T-cell (primary cell): Measurements from ENCODE around the gene RBM43. TPM values are rescaled to one million over a fixed set of nuclear protein-coding genes. Genes with fewer than 3 reads are reported as not detected.

Experiments used
- ATAC-seq, 4 experiments: fragments of 200-7000 bp in 3 of 4; fragments of 150-1000 bp in 1 of 4; cut with Tn5 transposase; replicated peaks in 1 of 4; 1 replicate in 3 of 4; 2 replicates in 1 of 4; pipeline ENCODE4 v1.10.0; 2021; ENCODE audit warnings: moderate library complexity in 3 of 4, mild to moderate bottlenecking in 2 of 4, moderate number of reproducible peaks in 1 of 4
- CTCF ChIA-PET, 2 donors: fragments of 300-600 bp; sonication (Branson Sonifier 250); formaldehyde crosslinking; loops; one replicate each; lab custom pipeline; 2022; ENCODE audit warnings: antibody characterized with exemption in 2 of 2; lab: Charles Lee
- POLR2A ChIA-PET, 2 donors: fragments of 300-600 bp; sonication (Branson Sonifier 250); formaldehyde crosslinking; loops; one replicate each; lab custom pipeline; 2022; ENCODE audit warnings: antibody characterized with exemption in 2 of 2; lab: Charles Lee
- DNase-seq, 35 experiments: peaks; one replicate each; pipeline versions ENCODE4 v3.0.0 to v3.0.0-alpha.2; 2013 to 2023
- H3K27ac ChIP-seq: one replicate; pipeline ENCODE4 v1.5.1; 2013; ENCODE audit warnings: low read length
- H3K27me3 ChIP-seq, 2 experiments: replicated peaks in 1 of 2; 1 replicate in 1 of 2; 2 replicates in 1 of 2; pipeline versions ENCODE4 v1.6.1 to v1.7.0; 2013; ENCODE audit warnings: low read length in 1 of 2, mixed read lengths in 1 of 2; ENCODE audit not compliant: control insufficient read depth in 2 of 2, insufficient read depth in 2 of 2; ENCODE audit errors: extremely low read depth in 1 of 2
- H3K36me3 ChIP-seq, 2 donors: 1 replicate in 1 of 2; 2 replicates in 1 of 2; pipeline versions ENCODE4 v1.6.1 to v1.7.0; 2013; ENCODE audit warnings: low read length in 1 of 2; ENCODE audit not compliant: control insufficient read depth in 2 of 2, insufficient read depth in 1 of 2; ENCODE audit errors: extremely low read depth in 1 of 2
- H3K4me1 ChIP-seq, 2 experiments: 1 replicate in 1 of 2; 2 replicates in 1 of 2; pipeline versions ENCODE4 v1.6.1 to v1.7.0; 2013; ENCODE audit warnings: low read length in 2 of 2, mixed read lengths in 1 of 2; ENCODE audit not compliant: insufficient read depth in 2 of 2, control insufficient read depth in 1 of 2; ENCODE audit errors: extremely low read depth in 1 of 2
- H3K4me3 ChIP-seq, 2 donors: 1 replicate in 1 of 2; 2 replicates in 1 of 2; pipeline versions ENCODE4 v1.5.1 to v1.7.0; 2013; ENCODE audit warnings: mild to moderate bottlenecking in 2 of 2, low read length in 1 of 2, moderate library complexity in 1 of 2; ENCODE audit not compliant: control insufficient read depth in 1 of 2; ENCODE audit errors: extremely low read depth in 1 of 2
- H3K9me3 ChIP-seq: 2 replicates; pipeline ENCODE4 v1.7.0; 2013
- H3K27ac Mint-ChIP-seq, 2 donors: one replicate each; pipeline ENCODE4 v1.8.0; 2020 to 2021; ENCODE audit warnings: mild to moderate bottlenecking in 2 of 2, mixed read lengths in 2 of 2
- H3K27me3 Mint-ChIP-seq, 2 donors: one replicate each; pipeline ENCODE4 v1.8.0; 2021 to 2022; ENCODE audit warnings: mixed read lengths in 2 of 2
- H3K36me3 Mint-ChIP-seq: one replicate; pipeline ENCODE4 v1.8.0; 2021; ENCODE audit warnings: mixed read lengths
- H3K4me1 Mint-ChIP-seq, 3 donors: one replicate each; pipeline ENCODE4 v1.8.0; 2020 to 2022; ENCODE audit warnings: mixed read lengths in 3 of 3, mild to moderate bottlenecking in 1 of 3
- H3K4me3 Mint-ChIP-seq, 3 donors: one replicate each; pipeline ENCODE4 v1.8.0; 2020 to 2022; ENCODE audit warnings: mild to moderate bottlenecking in 3 of 3, mixed read lengths in 3 of 3, moderate library complexity in 3 of 3
- H3K9me3 Mint-ChIP-seq, 3 donors: one replicate each; pipeline ENCODE4 v1.8.0; 2020 to 2022; ENCODE audit warnings: mixed read lengths in 3 of 3
- WGBS: methylation state at CpG from one replicate; pipeline ENCODE4 v1.1.5; 2013; ENCODE audit warnings: missing lambda C conversion rate; ENCODE audit not compliant: insufficient coverage; 5-methylcytosine and 5-hydroxymethylcytosine counted together
- total RNA-seq, 35 experiments: library from RNA in 6 of 35; stranded (reverse) in 6 of 35; fragments of 120-200 nt in 1 of 35; gene quantifications; one replicate each; pipeline versions ENCODE4 v1.2.1 to v1.2.4 and lab custom pipeline; 2013 to 2026

Gene RBM43
- total RNA-seq, 5 donors from 2014 or later (not counting 1 experiment from before 2014, with no cell fraction given): 11.4 to 18.2 (median 16.8) TPM

GRCh38 chr2:151200844-151201243, 60.8 kb downstream of the RBM43 start:
- WGBS: no CpG with 5 or more reads among the region's 2 CpGs
- no peak overlapping the region for H3K4me3 ChIP-seq
- no peaks in the 10 kb centered on the region for H3K36me3 Mint-ChIP-seq
- H3K4me1 ChIP-seq: no peaks in the 10 kb centered on the region
- no peak for DNase-seq
- POLR2A ChIA-PET: no interaction called here
- no peak overlapping the region for H3K27ac Mint-ChIP-seq
- no peaks in the 10 kb centered on the region for H3K9me3 ChIP-seq
- no peaks in the 10 kb centered on the region for H3K36me3 ChIP-seq
- CTCF ChIA-PET: interaction anchor here in 1 of 2 donors (0.6 kb wide), 1 partner anchor 1398 kb away, joined by 3 read pairs; no protein-coding TSS in a partner anchor
- H3K27ac ChIP-seq: no peak overlapping the region
- ATAC-seq: no peak
- H3K27me3 ChIP-seq: peaks cover 0 to 3% of the 10 kb centered on the region in 2 experiments
- no peak overlapping the region for H3K4me3 Mint-ChIP-seq
- H3K9me3 Mint-ChIP-seq: no peaks in the 10 kb centered on the region
- peaks cover 0 to 1% of the 10 kb centered on the region in 2 donors for H3K27me3 Mint-ChIP-seq
- H3K4me1 Mint-ChIP-seq: peaks cover 2 to 7% (median 7%) of the 10 kb centered on the region in 3 donors

GRCh38 chr2:151200277-151200676, 61.4 kb downstream of the RBM43 start:
- no peaks in the 10 kb centered on the region for H3K9me3 Mint-ChIP-seq
- ATAC-seq (no peak), DNase-seq (no peak)
- H3K27me3 Mint-ChIP-seq: peaks cover 0 to 2% of the 10 kb centered on the region in 2 donors
- WGBS: 41% methylated on average over 2 of the region's 5 CpGs
- Histone ChIP-seq H3K27ac (no peak overlapping the region), H3K4me1 (no peaks in the 10 kb centered on the region), H3K36me3 (no peaks in the 10 kb centered on the region), H3K4me3 (no peak overlapping the region), H3K27me3 (peaks cover 0 to 6% of the 10 kb centered on the region in 2 experiments), H3K9me3 (no peaks in the 10 kb centered on the region)
- no peak overlapping the region for H3K4me3 Mint-ChIP-seq
- H3K4me1 Mint-ChIP-seq: peaks cover 2 to 7% (median 7%) of the 10 kb centered on the region in 3 donors
- H3K36me3 Mint-ChIP-seq: no peaks in the 10 kb centered on the region
- CTCF ChIA-PET: no interaction called here
- POLR2A ChIA-PET: no interaction called here
- H3K27ac Mint-ChIP-seq: no peak overlapping the region

GRCh38 chr2:151198645-151199044, 63.0 kb downstream of the RBM43 start:
- H3K4me1 ChIP-seq: no peaks in the 10 kb centered on the region
- no peak for ATAC-seq
- Mint-ChIP-seq H3K36me3 (no peaks in the 10 kb centered on the region), H3K4me1 (peaks cover 2 to 7% (median 7%) of the 10 kb centered on the region in 3 donors), H3K27me3 (peaks cover 0 to 2% of the 10 kb centered on the region in 2 donors), H3K4me3 (no peak overlapping the region), H3K27ac (no peak overlapping the region), H3K9me3 (no peaks in the 10 kb centered on the region)
- no peak overlapping the region for H3K4me3 ChIP-seq
- POLR2A ChIA-PET: interaction anchor here (0.6 to 0.7 kb wide), 2 partner anchors 52 to 1593 kb away, joined by 3 to 4 read pairs; no protein-coding TSS in a partner anchor
- no peaks in the 10 kb centered on the region for H3K36me3 ChIP-seq
- no peaks in the 10 kb centered on the region for H3K9me3 ChIP-seq
- peaks cover 0 to 6% of the 10 kb centered on the region in 2 experiments for H3K27me3 ChIP-seq
- no peak for DNase-seq
- WGBS: no CpG with 5 or more reads among the region's 2 CpGs
- H3K27ac ChIP-seq: no peak overlapping the region
- CTCF ChIA-PET: no interaction called here

Other genes with a start within 250 kb of the RBM43 start
- gene NMI, start 27.8 kb upstream of the RBM43 start, total RNA-seq: 10 to 100 TPM; 21.1 to 34.7 (median 24.0) TPM
- not detected for gene TNFAIP6, start 95.7 kb upstream of the RBM43 start, total RNA-seq
- gene RIF1, start 148.0 kb upstream of the RBM43 start, total RNA-seq: 10 to 100 TPM; 46.6 to 68.3 (median 58.3) TPM